Osteoblast (primary cell): ENCODE data around the gene CRY1. TPM values are rescaled to one million over a fixed set of nuclear protein-coding genes. Genes with fewer than 3 reads are reported as not detected.
A peak's percentile ranks its signal among the peaks of the same experiment; 100 is the strongest.
"Not testable (repeated sequence)": the region's sequence is repeated elsewhere in the genome, so short reads cannot be mapped to it uniquely, and the experiment has no call there.

ENCODE experiments used
- DNase-seq: peaks from one replicate; pipeline ENCODE4 v3.0.0; 2011; ENCODE audit warnings: low spot score, mixed read lengths; ENCODE audit not compliant: insufficient read length; ENCODE audit errors: missing footprints
- H2AFZ ChIP-seq: 2 replicates; pipeline ENCODE4 v1.6.0; 2011; ENCODE audit warnings: mild to moderate bottlenecking, low read length
- H3K27ac ChIP-seq: 2 replicates; pipeline ENCODE4 v1.5.1; 2011; ENCODE audit warnings: mild to moderate bottlenecking, low read depth, low read length, moderate library complexity
- H3K27me3 ChIP-seq: 2 replicates; pipeline ENCODE4 v1.6.0; 2012; ENCODE audit warnings: mild to moderate bottlenecking, control low read depth, inconsistent platforms, low read length, moderate library complexity; ENCODE audit not compliant: insufficient read depth
- H3K36me3 ChIP-seq: 2 replicates; pipeline ENCODE4 v1.5.1; 2011; ENCODE audit warnings: mild to moderate bottlenecking, low read length, control low read depth, moderate library complexity; ENCODE audit not compliant: insufficient read depth
- H3K4me1 ChIP-seq: 2 replicates; pipeline ENCODE4 v1.5.1; 2011; ENCODE audit warnings: mild to moderate bottlenecking, low read length, control low read depth, moderate library complexity; ENCODE audit not compliant: insufficient read depth
- H3K4me2 ChIP-seq: 2 replicates; pipeline ENCODE4 v1.6.0; 2011; ENCODE audit warnings: mild to moderate bottlenecking, low read length; ENCODE audit not compliant: insufficient read depth
- H3K4me3 ChIP-seq: fragments of 200-600 bp; sonication (generic); 3 replicates; pipeline ENCODE4 v1.5.1; 2012; ENCODE audit warnings: mild to moderate bottlenecking, low read length, inconsistent platforms; ENCODE audit not compliant: insufficient read depth
- H3K79me2 ChIP-seq: 2 replicates; pipeline ENCODE4 v1.6.0; 2012; ENCODE audit warnings: mild to moderate bottlenecking, low read length, control low read depth, inconsistent platforms; ENCODE audit not compliant: insufficient read depth
- H3K9me3 ChIP-seq: 2 replicates; pipeline ENCODE4 v1.5.1; 2011; ENCODE audit warnings: low read depth, low read length, control low read depth
- H4K20me1 ChIP-seq: 2 replicates; pipeline ENCODE4 v1.6.0; 2012; ENCODE audit warnings: mild to moderate bottlenecking, low read length, control low read depth; ENCODE audit not compliant: insufficient read depth
- total RNA-seq: library from RNA; depleted of rRNA; stranded (reverse); fragments of >200 nt; gene quantifications from 2 replicates; pipeline ENCODE4 v1.2.3, GENCODE V29; 2012
- TF ChIP-seq, protein P1 (sequence below): IDR thresholded peaks from 2 replicates; pipeline ENCODE4 v1.5.1; 2011; ENCODE audit warnings: mild to moderate bottlenecking, low read depth, low read length, moderate library complexity; ENCODE audit errors: extremely low read depth

The CRY1 gene
- total RNA-seq, 1 donor, result 18.1 TPM

DNA sequence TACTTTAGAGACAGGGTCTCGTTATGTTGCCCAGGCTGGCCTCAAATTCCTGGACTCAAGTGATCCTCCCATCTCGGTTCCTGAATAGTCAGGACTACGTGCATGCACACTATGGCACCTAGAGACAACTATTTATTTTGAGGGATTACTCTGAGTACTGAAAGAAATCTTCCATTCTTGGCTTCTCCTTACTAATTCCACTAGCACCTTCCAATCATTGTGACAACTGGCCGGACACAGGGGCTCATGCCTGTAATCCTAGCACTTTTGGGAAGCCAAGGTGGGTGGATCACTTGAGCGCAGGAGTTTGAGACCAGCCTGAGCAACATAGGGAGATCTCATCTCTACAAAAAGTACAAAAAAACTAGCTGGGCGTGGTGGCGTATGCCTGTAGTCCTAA, 64.3 kb downstream of the CRY1 start:
- no peak for DNase-seq
- no peaks in the 10 kb centered on the region for H4K20me1 ChIP-seq
- H3K79me2 ChIP-seq, result peaks cover 52% of the 10 kb centered on the region
- TF ChIP-seq, protein P1, sequence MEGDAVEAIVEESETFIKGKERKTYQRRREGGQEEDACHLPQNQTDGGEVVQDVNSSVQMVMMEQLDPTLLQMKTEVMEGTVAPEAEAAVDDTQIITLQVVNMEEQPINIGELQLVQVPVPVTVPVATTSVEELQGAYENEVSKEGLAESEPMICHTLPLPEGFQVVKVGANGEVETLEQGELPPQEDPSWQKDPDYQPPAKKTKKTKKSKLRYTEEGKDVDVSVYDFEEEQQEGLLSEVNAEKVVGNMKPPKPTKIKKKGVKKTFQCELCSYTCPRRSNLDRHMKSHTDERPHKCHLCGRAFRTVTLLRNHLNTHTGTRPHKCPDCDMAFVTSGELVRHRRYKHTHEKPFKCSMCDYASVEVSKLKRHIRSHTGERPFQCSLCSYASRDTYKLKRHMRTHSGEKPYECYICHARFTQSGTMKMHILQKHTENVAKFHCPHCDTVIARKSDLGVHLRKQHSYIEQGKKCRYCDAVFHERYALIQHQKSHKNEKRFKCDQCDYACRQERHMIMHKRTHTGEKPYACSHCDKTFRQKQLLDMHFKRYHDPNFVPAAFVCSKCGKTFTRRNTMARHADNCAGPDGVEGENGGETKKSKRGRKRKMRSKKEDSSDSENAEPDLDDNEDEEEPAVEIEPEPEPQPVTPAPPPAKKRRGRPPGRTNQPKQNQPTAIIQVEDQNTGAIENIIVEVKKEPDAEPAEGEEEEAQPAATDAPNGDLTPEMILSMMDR, result no peak
- H3K27me3 ChIP-seq, result no peaks in the 10 kb centered on the region
- no peak overlapping the region for H2AFZ ChIP-seq
- no peak overlapping the region for H3K4me2 ChIP-seq
- no peak overlapping the region for H3K4me3 ChIP-seq
- H3K27ac ChIP-seq, result peak overlapping the region; percentile 90
- H3K9me3 ChIP-seq, result no peaks in the 10 kb centered on the region
- H3K4me1 ChIP-seq, result peaks cover 19% of the 10 kb centered on the region
- no peaks in the 10 kb centered on the region for H3K36me3 ChIP-seq

DNA sequence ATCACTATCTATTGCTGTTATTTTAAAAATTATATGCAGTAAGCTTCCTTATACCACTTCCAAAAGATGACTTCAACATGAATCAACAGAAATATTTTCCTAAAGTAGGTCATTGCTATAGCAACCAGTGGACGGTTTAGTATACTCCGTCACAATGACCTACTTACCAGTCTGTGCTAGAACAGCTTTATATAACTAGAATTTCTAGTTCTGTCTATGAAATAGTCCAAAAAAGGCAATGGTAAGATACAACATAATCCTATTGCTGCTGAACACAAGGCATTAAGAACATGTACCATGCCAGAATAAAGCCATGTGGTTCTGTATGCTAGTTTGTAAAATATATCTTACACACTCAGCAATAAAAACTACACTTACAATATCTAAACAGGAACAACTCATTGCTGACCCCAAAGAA, 65.7 kb downstream of the CRY1 start:
- DNase-seq, result peak; percentile 81
- peak overlapping the region; percentile 51 for H3K4me2 ChIP-seq
- H3K79me2 ChIP-seq, result peaks cover 52% of the 10 kb centered on the region
- H3K4me1 ChIP-seq, result peaks cover 19% of the 10 kb centered on the region
- H2AFZ ChIP-seq, result no peak overlapping the region
- H3K9me3 ChIP-seq, result no peaks in the 10 kb centered on the region
- TF ChIP-seq, protein P1, result no peak
- no peaks in the 10 kb centered on the region for H4K20me1 ChIP-seq
- H3K27ac ChIP-seq, result peak overlapping the region; percentile 90
- H3K36me3 ChIP-seq, result no peaks in the 10 kb centered on the region
- no peak overlapping the region for H3K4me3 ChIP-seq
- H3K27me3 ChIP-seq, result no peaks in the 10 kb centered on the region

DNA sequence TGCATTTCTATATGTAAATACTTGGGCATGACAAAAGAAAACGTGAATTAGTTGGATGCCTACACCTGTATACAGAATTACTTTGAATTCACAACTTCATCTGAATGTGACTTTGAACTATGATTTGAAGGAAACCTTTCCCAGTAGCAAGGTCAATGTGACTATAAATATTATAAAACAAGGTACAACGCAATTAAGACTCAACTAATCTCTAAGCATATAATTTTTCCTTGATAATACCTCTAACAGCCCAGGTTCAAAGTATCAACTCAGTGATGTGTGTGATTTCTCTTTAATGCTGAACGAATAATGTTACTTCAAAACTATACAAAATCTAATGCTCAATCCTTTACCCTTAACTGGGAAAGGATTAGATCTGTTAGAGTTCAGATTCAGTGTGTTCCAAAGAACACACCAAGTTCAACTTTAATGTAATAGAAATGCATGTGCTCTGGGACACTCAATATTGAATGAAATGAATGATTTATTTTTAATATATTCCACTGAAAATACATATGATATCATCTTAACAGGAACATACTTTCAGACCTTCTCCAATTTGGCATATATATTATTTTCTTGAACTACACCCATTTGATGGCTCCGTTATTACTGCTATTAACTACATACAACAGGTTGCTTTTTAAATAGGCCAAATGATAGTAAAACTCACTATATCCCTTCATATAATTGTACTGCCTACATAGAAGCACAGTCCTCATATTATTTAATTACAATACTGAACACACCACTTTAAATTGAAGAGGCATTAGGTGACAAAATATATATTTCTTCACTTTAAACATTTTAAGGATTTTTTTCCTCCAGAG, 66.3 kb downstream of the CRY1 start:
- Histone ChIP-seq H4K20me1 (no peaks in the 10 kb centered on the region), H3K4me2 (peak overlapping the region; percentile 51), H3K27me3 (no peaks in the 10 kb centered on the region), H3K4me3 (no peak overlapping the region), H3K79me2 (peaks cover 48% of the 10 kb centered on the region), H2AFZ (no peak overlapping the region), H3K36me3 (no peaks in the 10 kb centered on the region), H3K27ac (peak overlapping the region; percentile 90), H3K4me1 (peaks cover 19% of the 10 kb centered on the region), H3K9me3 (no peaks in the 10 kb centered on the region)
- TF ChIP-seq, protein P1, result no peak
- DNase-seq, result no peak

DNA sequence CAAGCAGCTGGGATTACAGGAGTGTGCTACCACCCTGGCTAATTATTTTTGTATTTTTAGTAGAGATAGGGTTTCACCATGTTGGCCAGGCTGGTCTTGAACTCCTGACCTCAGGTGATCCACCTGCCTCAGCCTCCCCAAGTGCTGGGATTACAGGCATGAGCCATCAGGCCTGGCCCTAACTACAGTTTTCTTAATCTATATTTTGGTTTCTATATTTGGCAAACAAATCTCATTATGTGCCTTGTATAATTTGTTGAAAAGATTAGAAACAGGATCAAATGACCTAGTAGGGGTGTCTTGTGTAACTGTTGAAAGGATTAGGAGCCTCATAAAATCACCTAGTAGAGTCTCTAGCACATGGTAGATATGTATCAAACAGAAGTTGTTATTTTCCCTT, 67.0 kb downstream of the CRY1 start:
- not testable (repeated sequence) for H3K27me3 ChIP-seq, H2AFZ ChIP-seq, H3K4me2 ChIP-seq, H4K20me1 ChIP-seq, H3K36me3 ChIP-seq, H3K9me3 ChIP-seq, DNase-seq, H3K4me3 ChIP-seq
- peak overlapping the region; percentile 90 for H3K27ac ChIP-seq
- H3K4me1 ChIP-seq, result peaks cover 19% of the 10 kb centered on the region
- peaks cover 46% of the 10 kb centered on the region for H3K79me2 ChIP-seq
